HL-60/S4 (cell line): Measurements from ENCODE around the gene SLIT3.

ENCODE experiments used
- in situ Hi-C: fragments of 300-500 bp; cut with MboI; formaldehyde crosslinking; loops from 2 replicates; pipeline ENCODE4 v1.14.3; 2022; ENCODE audit warnings: low sequenced_read_pairs

Gene SLIT3

DNA sequence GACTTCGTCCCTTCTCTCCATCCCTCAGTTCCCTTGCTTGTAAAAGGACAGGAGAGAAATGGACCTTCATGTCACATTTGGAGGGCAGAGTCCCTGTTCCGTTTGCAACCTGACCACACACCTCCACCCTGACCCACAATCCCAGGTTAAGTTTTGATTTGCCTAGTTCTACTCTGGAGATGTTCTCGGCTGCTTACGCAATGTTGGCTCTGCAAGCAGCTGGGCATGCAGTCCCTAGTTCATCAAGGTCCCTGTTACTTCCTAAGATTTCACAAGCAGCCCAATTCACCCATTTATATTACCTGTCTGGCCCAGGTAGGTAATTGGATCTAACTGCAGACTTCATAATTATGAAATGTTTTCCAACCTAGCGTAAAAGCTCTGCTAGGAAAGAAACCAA is 28.8 kb downstream of the SLIT3 start:
- in situ Hi-C loops: no loop called here

DNA sequence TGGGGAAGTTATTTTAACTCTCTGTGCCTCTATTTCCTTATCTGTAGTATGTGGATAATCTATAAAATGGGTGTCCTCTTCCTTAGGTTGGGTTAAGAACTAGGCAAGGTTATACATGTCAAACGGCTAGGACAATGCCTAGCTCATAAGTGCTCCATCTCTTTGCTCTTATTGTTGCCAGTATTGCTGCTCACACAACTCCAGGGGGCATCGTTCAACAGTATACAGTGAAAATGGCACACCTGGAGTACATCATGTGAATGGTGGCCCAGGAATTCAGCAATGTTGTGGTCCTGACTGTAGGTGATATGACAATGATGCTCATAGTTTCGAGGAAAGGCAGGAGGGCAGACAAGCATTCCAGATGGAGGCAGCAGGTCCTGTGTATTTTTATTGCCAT is 30.1 kb downstream of the SLIT3 start:
- in situ Hi-C loops: no loop called here

DNA sequence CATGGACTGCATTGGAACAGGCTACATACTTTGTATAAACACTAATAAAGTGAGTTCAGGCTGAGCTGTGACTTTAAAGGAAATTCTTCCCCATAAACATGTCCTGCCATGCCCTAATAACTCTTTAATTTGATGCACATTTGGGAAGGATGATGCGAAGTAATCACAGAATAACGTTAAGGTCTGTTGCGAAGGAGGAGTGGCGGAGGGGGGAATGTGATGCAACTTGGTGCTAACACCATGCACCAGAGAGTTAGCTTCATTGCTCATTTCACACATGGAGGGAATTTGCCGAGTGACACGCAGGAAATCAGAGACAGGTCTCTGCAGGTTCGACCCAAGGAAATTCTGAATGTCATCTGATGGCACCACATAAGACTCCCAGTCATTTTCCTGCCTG is 32.9 kb downstream of the SLIT3 start:
- in situ Hi-C loops: no loop called here

DNA sequence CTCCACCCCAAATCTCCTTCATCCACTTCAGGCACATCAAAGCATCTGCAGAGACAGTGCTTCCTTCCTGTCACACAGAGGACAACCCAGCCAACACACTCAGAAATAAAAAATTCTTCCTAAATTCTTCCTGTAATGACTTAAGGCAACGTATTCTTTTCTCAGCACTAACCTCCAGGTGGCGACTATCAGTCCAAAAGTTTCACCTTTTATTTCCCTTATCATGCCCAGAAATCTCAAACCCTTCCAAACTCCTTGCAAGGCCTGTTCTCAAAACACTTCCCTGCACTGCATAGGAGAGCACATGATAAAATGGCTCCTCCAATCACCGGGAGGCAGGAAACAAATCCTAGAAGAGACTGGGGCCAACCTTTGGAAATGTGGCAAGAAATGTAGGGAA is 35.1 kb downstream of the SLIT3 start:
- in situ Hi-C loops: no loop called here

DNA sequence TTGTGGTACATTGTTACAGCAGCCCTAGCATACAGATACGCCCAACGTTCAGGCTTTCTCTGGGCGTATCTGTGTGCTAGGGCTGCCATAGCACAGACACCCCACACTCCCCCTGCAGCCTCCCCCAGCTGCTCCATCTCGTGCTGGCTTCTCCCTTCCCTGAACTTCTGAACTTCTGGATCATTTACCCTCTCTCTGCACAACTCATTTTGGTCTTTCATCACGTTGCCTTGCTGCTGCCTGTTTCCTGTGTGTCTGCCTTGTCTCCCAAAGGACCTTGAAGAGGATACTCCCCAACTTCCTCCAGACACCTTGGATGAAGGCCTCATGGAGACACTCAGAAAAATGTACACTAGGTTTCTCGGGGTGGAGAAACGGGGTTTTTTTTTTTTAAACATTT is 37.3 kb downstream of the SLIT3 start:
- in situ Hi-C loops: no loop called here

DNA sequence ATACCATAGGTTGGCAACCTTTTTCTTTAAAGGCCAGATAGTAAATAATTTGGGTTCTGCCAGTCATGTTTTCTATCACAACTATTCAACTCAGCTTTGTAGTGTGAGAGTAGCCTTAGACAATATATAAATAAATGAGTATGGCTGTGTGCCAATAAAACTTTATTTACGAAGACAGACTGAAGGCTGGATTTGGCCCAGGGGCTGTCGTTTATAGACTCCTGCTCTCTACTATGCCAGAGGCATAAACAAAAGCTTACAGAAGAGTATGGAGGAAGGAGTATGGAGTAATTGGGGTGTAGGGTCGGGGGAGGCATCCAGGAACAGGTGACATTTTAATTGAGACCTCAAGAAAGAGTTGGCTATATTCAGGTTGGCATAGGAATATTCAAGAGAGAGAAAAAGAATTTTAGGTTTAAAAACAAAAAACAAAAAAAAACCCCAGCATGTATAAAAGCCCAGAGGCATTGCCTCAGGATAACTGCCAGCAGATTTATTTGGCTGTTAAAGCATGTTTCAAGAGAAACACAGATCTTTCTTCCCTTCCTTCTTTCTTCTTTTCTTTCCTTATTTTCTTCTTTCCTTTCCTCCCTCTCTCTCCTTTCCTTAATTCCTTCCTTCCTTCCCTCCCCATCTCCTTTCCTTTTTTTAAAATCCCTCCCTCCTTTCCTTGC is 39.9 kb downstream of the SLIT3 start:
- in situ Hi-C loops: no loop called here

DNA sequence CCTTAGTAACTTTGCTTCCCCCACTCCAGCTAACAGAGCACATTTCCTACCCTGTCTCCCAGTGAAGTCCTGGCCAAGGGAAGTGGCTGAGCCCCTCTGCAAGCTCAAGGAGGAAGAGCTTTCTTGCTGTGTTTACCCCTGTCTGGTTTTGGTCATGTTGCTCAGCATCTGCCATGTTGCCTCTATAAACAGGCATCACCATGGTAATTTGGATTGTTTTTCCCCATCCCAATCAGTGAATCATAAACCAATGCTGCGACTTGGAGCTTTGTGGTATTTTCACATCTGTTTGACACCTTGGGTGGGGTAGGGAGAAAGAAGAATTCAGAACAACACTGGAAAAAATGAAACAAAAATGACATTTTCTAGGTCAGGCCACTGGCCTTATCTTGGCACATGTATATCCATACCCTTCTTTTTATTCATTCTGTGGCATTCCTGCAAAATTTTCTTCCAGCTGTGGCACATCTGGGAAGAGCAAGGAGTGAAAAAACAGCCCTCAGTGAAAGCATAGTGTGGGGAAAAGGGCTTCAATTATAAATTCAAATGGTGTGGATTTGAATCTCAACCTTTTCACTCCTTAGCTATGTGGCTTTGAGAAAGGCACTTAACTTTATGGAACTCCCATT is 42.5 kb downstream of the SLIT3 start:
- in situ Hi-C loops: no loop called here

DNA sequence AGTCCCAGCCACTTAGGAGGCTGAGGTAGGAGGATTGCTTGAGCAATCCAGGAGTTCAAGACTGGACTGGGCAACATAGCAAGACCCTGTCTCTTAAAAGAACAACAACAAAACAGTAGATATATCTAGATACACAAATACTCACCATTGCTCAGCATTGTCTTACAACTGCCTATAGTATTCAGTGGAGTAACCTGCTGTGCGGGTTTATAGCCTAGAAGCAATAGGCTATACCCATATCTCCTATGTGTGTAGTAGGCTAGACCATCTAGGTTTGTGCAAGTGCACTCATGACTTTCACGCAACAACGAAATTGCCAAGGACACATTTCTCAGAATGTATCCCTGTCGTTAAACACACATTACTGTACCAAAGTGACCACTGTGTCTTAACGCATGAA is 44.7 kb downstream of the SLIT3 start:
- in situ Hi-C loops: no loop called here

DNA sequence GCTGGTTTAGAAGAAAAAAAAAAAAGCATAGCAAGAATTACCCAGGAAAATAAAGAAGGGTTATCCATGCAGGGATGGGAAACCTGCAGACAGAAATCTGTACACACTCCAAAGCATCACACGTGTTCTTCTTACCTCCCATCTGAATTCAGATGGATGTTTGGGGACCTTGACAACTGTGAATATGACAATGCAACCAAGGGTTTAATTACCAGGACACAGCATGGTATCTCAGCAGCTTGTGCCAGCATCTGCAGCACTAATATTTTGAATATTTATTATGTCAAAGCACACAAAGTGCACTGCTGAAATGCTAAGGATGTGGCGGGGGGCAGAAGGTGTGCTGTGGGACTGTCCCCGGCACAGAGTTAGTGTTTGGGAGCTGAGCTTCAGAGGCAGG is 47.9 kb downstream of the SLIT3 start:
- in situ Hi-C loops: no loop called here

DNA sequence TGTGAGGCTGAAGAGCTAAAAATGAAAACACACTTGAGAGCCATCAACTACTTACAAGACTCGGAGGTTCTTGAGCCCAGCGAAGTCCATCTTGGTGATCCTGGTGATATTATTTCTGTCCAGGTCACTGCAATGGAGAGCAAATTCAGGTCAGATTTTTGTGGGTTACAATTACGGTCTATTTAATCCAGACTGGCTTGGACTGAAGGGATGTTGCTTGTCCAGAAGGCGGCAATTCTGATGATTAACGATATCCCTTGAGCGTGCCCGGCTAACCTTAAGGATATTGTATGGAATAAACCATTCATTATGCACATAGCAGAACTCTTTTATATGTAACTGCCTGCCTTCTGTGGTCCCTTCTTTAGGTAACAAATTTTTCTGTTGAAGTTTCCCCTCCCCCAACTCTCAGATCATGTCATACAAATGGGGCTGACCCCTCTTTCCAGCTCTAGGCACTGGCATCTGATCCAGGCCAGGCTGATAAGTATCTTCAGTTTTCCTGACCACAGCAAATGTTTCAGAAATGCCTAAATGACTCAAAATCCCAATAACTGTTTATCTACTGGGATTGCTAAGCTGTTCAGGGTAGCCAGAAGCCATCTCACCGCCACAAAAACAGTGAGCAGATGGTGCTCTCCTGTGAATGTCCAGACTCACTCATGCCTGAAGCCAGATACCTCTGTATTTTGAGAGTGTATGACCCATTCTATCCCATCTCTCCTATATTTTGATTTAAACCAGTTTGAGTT is 49.4 kb downstream of the SLIT3 start:
- in situ Hi-C loops: no loop called here

DNA sequence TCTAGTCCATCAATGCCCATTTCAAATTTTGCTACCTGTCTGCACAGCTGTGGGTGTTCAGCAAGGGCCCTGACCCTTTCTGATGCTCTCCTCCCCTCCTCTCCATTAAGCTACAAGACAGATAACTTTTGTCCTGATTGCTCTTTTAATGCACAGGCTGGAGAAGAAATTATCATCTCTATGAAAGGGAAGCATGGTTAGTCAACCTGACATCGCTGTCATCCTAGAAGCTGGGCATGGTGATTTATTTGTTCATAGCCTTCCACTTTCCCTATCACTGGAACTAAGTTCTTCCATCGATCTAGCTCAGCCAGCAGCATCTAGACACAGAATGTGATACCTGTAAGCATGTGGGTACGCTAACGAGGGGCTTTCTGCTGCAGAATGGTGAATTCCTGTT is 50.1 kb downstream of the SLIT3 start:
- in situ Hi-C loops: no loop called here

DNA sequence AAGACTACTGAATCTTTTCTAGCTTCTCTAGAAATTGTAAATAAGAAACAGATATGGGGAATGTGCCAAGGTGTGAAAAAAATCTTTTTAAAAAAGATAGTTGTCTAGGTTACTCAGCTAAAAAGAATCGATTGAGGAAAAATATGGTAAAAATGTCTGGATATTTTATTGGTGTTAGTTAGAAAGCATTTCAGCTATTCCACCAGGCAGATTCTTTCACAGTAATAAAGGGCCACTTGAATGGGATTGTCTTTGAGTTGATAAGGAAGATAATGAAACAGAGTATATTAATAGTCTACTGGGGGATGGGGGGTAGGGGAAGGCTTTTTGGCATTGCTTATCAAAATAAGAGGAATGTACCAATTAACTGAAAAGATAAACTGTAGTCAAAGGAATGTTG is 51.9 kb downstream of the SLIT3 start:
- in situ Hi-C loops: no loop called here

DNA sequence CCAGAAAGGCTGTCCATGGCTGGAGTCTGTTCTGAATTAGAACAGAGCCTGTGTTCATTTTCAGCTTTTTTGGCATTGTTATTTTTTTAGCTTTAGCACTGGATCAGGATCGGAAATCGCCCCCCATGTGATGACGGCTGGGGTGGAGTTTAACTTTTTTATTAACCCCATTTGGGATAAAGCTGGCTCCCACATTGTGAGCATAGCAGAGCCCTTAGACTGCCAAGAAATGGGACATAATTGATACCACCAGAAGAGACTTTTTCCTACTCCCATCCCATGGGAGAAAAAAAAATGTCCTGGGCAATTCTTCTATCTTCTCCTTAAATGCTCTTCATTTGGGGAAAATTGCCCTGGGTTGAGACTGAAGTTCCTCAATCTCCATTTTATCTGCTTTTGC is 52.4 kb downstream of the SLIT3 start:
- in situ Hi-C loops: no loop called here

DNA sequence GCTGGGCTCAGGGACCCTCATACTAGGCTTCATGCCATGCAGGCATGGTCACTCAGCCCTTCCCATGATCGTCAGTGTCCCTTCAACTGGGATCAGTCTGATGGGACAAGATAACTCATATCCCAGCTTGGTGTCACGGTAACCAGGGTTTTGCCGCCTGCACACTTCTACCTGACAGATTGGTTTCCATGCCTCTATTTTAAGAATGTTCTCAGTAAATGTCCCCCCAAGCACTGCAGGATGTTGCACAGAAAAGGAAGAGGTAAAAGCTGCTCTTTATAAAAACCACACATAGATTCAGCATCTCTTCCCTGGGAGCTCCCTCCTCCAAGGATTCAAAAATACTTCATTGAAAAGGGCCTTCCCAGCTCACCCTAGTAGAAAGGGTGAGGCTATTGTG is 56.1 kb downstream of the SLIT3 start:
- in situ Hi-C loops: no loop called here

DNA sequence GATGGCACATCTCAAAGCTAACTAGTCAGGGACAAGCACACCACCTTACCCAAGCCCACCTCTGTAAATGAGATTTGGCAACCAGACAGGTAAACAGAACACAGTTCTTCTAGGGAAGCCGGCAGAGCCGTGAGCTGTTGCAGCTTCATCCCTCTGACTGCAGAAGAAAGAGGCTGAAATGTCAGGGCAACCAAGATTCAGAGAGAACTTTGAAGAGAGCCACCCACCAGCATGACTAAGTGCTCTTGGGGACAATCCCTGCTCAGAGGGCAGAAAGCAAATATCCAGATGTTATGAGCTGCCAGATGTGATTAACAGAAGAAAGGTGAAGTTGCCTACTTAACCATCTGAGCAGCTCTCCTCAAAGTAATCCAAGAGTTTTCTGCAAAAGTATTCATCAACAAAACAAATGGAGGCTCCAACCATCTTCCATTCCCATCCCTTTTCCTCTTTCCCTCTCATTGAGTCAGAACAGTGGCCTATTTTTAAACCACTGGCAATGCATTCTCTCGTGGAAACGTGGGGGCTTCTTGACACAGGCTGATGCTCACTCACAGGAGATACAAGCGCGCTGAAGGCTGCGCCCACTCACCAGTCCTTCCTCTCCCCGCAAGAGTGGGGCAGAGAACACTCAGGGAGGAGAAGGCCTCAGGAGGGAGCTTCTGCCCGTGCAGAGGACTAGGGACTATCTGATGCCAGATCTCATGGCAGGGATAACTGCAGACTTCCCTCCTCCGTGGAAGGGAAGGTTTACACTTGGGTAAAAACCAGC is 57.1 kb downstream of the SLIT3 start:
- in situ Hi-C loops: no loop called here

DNA sequence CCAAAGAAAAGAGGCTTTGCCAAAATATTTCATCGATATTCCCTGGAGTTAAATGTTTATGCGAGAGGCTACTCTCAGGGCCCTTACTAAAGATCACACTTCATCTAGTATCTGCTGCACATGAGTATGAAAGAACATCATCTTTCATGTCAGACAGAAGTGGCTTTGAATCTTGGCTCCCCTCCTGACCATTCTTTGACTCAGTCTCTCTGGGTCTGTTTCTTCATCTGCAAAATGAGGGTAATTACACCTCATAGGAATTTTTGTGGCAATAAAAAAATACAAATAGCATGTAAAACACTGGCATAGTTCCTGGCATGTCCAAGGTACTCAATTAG is 58.1 kb downstream of the SLIT3 start:
- in situ Hi-C loops: no loop called here

DNA sequence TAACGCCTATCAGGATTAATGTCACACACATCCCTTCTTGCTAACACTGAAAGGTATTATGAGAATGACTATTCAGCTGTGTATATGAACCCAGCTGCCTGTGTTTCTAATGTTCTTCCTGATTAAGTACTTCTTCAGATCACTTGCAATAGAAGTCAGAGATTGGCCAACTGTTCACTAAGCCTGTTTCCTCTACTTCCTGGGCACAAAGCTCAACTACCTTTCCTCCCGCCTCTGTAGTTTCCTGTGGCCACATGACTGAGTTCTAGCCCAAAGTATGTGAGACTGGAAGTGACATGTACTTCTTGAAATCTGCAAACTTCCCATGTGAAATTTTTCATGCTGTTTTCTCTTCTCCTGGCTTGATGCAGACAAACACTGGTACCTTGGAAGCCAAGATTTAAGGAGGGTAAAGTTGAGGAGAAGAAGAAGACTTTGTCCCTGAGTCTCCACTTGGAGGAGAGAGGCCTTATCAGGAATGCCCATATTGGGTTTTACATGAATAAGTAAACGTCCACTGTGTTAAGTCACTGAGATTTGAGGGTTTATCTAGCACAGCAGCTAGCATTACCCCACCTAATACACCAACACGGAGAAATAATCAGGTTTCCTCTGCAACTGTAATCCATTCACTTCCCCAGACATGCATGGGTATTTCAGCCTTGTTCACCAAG is 58.6 kb downstream of the SLIT3 start:
- in situ Hi-C loops: no loop called here

DNA sequence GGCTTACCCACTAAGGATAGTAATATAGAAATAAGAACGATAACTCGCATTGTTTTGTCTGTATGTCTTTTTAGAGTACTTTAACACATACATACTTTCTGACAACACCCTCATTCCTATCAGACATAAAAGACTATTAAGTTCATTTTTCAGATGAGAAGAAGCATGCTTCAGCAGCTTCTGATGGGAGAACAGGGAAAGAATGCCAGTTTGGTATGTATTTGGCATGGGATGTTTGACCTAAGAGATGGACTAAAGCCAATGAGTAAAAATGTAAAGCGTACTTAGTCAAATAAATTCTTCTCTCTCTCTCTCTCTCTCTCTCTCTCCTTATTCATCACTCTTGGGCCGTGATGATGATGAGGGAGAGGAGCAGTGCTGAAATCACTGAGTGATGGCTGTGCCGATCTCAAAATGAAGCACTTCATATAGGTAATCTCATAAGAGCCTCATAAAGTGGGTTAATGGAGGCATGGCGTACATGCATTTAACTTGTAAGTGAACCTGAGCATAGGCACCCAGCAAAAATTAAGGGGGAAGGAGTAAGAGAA is 71.5 kb downstream of the SLIT3 start:
- in situ Hi-C loops: no loop called here

DNA sequence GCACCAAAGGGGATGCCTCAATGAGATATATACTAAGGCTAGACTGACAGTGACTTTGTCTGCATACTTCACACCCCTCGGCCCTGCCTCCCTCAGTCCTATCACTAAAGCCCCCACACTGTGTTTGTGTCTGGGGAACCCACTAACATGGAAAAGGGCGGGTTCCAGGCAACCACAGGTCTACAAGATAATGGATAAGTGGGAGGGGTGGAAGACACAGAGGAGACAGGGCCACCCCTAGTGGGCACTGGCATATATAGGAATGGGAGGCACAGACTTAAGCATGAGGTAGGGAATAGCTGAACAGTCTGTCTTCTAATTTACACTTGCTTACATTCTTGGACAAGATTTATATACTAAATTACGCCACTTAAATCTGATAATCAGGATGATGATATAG is 74.0 kb downstream of the SLIT3 start:
- in situ Hi-C loops: no loop called here

DNA sequence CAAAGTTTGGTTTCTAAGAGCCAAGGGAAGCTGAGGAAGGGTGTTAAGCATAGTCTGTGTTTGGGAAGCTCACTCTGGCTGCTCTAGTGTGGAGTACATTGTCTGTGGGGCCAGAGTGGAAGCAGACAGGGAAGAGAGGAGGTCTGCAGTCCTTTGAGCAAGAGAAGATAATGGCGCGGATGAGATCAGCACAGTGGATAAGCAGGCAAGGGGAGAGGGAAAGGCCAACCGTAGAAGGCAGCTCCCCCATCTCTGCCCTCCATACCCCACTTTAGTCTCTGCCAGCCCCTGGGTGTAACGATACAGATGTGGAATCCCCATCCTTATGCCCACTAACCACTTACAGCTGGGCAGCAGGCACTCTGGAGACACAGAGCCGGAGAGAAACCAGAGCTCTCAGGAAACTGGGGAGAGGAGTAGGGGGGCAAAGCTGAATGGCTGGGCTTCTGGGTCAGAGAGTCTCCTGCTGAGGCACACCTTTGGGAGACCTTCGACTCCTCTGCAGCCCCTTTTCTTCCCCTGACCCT is 75.0 kb downstream of the SLIT3 start:
- in situ Hi-C loops: no loop called here

DNA sequence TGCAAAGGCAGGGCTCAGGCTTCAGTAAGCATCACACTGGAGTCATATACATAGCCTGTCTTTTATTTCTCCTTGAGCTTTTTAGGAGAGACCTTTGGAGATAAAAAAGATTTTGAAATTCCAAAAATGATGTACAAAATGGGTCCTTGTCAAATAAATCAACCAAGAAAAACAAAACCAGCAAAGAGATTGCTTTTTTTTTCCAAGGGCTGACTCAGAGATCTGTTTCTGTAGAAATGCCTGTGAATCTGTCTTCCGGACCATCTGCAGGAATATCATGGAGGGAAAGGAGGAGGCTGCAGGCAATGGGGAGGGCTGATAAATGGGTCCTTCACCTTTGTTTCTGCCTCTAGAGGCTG is 77.4 kb downstream of the SLIT3 start:
- in situ Hi-C loops: no loop called here
